GM19438 (cell line): ENCODE results near the gene PPP1CA.

Experiments used
- ATAC-seq: cut with Tn5 transposase; IDR thresholded peaks from one replicate; pipeline ENCODE4 v1.9.1; 2021; ENCODE audit warnings: low read depth; ENCODE audit not compliant: unreplicated experiment

PPP1CA gene

GRCh38 chr11:67419325-67420049 lies 17.8 kb upstream of the PPP1CA start:
- no peak for ATAC-seq

GRCh38 chr11:67418476-67419281 lies 17.0 kb upstream of the PPP1CA start:
- no peak for ATAC-seq

DNA sequence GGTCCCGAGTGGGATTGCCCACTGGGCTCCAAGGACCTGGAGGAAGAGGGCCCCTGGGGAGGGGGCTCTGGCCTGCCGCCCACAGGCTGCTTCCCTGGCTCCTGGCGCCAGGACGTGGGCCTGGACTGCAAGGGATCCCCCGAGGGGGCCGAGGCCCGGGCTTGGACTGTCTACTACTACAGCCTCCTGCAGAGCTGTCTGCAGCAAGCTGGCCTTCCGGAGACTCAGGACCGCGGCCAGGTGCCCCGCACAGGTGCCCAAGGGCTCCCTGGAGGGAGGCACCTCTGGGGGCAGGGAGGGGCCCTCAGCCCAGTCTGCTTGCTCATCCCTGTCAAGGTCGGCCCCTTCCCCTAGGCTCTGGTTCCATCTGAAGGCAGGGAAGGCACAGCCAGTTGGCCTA lies 15.8 kb upstream of the PPP1CA start:
- ATAC-seq: no peak

DNA sequence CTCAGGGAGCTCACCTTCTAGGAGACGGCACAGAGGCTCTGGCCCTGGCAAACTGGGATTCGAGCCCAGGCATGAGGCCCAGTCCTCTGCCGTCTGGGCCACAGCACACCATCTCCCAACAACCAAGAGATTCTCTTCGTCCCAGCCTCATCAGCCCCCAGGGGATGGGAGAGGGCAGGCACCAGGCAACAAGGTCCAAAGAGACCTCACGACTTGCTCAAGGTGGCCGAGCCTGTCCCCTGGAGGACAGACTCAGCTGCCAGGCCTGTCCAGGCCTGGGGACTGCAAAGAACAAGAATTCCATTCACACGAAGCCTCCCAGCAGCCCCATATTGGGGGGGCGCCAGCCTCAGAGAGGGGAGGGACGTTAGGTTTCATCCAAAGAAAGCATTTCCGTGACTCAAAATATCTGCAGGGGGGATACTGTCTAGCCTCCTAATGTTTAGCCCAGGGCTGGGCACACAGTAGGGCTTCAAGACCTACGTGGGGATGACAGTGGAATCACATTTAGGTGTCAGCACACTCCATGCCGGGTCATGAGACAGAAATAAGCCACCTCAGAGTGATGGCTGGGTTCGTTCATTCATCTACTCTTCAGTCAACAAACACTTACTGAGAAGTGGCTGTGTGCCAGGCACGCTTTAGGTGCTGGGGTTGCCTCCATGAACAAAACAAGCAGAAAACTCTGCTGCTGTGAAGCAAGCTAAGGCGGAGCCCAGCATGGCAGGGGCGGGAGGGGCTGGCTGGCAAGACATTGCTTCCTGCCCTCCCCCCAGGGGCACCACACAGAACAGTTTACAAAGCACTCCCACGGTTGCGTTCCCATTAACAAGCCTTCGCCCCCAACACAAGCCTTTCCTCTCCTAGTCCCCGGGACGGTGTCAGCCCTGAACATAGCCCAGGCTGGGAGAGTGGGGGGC lies 15.0 kb upstream of the PPP1CA start:
- ATAC-seq: no peak

- ATAC-seq: no peak
These were observed 14.0 kb upstream of the PPP1CA start, which contains the start of gene CARNS1 for GRCh38 chr11:67415501-67416304. CARNS1 (plus strand) TSS chr11:67415678; CDS start chr11:67416200, 522 bp downstream.

DNA sequence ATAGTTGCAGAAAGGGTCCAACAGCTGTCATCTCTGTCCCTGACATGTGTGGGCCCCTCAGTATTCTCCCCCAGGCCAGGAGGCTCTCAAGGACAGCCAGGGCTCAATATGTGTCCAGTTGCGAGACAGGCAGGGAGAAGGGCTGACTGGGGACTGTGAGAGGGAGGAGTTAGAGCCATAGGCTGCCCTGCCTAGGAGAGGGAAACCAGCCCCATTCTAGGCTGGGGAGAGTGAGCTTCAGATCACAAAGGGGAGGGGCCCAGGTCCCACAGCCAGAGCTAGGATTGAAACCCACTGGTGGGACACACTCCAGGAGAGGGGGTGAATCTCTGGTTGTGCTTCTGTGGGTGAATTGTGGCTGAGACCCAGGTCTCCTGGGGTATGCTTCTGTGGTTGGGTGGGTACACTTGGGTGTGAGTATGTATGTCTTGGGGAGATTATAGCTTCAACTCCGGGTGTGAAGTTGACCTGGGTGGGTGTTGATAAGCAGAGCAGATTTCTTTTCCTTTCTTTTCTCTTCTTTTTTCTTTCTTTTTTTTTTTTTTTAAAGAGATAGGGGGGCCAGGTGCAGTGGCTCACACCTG lies 11.7 kb upstream of the PPP1CA start:
- ATAC-seq: no peak

- no peak for ATAC-seq
These were observed 11.0 kb upstream of the PPP1CA start for GRCh38 chr11:67412495-67413179.

DNA sequence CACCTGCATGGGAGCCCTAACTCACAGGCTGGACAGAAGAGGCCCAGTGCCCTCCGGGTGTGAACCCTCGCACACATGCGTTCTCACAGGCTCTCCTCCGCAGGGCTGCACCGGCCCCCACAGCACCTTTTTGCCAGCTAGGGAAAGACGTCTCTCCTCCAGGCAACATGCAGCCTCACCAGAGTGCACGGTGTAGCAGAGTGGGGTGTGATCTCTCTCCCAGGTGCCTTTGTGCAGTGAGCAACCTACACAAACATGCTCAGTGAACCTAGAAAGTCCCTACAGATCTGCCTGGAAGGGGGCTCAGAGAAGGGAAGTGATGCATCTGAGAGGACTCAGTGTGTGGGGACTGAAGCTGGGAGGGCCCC lies 10.1 kb upstream of the PPP1CA start:
- no peak for ATAC-seq

DNA sequence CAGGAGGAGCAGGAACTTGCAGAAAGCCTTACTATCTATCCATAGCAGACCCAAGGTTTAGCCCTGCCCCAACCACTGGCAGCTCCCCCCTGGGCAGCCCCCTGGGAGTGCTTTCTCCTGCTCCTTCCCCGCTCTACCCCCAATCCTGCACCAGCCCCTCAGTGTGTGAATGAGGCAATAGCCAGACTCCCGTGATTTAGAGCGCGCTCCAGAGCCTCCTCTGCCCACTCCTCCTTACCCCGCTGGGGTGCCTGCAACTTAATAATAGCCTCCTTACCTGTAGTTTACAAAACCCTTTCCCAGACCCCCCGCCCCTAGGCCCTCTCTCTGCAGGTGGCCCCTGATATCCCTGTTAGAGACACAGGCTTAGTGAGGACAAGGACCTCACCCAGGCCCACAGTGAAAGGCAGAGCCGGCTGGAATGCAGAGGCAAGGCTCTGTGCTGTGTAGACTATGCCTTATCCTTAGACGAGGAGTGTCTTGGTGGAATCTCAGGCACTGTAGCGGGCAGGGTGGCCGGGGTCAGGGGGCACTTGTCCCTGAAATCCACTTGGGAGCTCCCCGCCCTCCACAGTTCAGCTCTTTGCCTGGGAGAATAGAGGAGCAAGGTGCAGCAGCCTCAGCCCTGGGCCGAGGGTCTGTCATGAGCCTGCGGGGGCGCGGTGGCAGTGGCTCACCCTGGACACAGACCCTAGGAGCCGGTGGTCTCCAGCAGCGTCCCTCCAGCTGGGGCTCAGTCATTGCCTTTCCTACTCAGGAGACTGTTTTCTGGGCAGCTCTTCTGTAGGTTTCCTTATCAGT lies 9.5 kb upstream of the PPP1CA start:
- ATAC-seq: no peak

- ATAC-seq: no peak
These were observed 8.7 kb upstream of the PPP1CA start for GRCh38 chr11:67410369-67410831.

DNA sequence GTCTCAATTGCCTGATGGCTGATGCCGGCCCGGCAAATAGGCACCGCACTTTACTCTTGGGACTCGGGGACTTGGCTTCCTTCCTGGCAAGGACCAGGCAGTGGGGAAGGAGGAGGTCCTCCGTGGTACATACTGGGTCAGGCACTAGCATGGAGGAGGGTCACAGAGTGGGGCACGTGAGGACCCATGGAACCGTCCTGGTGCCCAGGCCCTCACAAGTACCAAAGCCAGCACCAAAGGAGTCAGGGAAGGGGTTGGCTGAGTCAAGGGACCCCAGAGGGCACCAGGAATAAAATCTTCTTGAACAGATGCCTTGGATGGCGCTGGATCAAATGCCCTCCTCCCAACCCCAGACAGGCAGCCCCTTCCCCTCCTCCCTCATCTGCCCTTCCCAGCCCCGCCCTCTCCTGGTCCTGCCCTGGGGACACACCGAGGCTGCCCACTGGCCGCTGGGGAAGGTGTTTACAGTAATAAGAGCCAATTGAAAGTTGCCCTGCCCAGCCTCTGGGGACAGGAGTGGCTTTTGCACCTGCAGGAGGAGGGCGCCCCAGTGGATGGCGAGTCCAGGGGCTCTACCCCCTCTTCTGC lies 8.2 kb upstream of the PPP1CA start:
- no peak for ATAC-seq

DNA sequence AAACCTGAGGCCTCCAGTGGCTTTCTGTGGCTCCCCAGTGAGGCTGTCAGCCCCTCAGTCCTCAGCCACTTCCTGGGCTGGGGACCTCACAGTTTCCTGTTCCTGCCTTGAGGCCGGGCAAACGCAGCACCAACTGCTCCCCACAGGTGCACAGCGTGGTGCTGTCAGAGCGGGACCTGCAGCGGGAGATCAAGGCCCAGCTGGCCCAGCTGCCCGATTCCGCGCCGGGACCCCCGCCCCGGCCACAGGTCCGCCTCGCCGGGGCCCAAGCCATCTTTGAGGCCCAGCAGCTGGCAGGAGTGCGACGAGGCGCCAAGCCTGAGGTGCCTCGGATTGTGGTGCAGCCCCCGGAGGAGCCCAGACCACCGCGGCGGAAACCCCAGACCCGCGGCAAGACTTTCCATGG lies 7.6 kb upstream of the PPP1CA start:
- peak; percentile 60 for ATAC-seq

GRCh38 chr11:67408437-67409200 lies 7.0 kb upstream of the PPP1CA start:
- peak; percentile 9 for ATAC-seq

GRCh38 chr11:67407688-67408163 lies 6.1 kb upstream of the PPP1CA start:
- ATAC-seq: no peak

- no peak for ATAC-seq
These were observed 5.5 kb upstream of the PPP1CA start for GRCh38 chr11:67406969-67407687.

DNA sequence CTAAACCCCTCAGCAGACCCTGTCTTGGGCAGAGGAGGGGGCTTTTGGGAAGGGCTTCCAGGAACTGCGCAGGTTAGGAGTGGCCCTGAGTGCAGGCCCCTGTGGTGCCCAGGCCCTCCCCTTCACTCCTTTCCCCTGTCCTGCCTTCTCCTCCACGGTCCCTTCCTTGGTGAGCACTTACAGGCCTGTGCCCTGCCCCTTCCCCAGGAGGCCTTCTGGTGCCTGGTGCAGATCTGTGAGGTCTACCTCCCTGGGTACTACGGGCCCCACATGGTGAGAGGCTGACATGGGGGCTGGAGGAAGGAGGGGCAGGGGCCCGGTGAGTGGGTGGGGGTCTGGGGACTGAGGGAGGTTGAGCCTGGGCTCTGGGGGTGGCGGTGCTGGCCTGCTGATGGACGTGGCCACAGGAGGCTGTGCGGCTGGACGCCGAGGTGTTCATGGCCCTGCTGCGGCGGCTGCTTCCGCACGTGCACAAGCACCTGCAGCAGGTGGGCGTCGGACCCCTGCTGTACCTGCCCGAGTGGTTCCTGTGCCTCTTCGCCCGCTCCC lies 4.8 kb upstream of the PPP1CA start:
- no peak for ATAC-seq
